SK-N-MC (cell line): ENCODE results near the gene ZNF536.

ENCODE experiments used
- DNase-seq: peaks from one replicate; pipeline ENCODE4 v3.0.0-alpha.2; 2011; ENCODE audit warnings: low read depth, low spot score
- H3K27ac ChIP-seq: fragments of 200-600 bp; sonication (generic); 2 replicates; pipeline ENCODE4 v1.5.1; 2016; ENCODE audit warnings: mixed run types
- H3K36me3 ChIP-seq: fragments of 200-600 bp; sonication (generic); 2 replicates; pipeline ENCODE4 v1.6.1; 2017; ENCODE audit warnings: antibody characterized with exemption, low read length, mixed read lengths; ENCODE audit not compliant: insufficient read depth
- H3K4me3 ChIP-seq: fragments of 200-600 bp; sonication (generic); 2 replicates; pipeline ENCODE4 v1.5.1; 2016
- H3K9ac ChIP-seq: fragments of 200-600 bp; sonication (generic); 2 replicates; pipeline ENCODE4 v1.8.0; 2017; ENCODE audit warnings: mixed run types, mixed read lengths; ENCODE audit not compliant: insufficient read length
- H3K9me3 ChIP-seq: fragments of 200-600 bp; sonication (generic); 2 replicates; pipeline ENCODE4 v1.6.1; 2017; ENCODE audit warnings: low read depth, mild to moderate bottlenecking, antibody characterized with exemption, low read length, moderate library complexity, mixed read lengths
- EZH2 ChIP-seq: fragments of 200-600 bp; sonication (generic); IDR thresholded peaks from one replicate; pipeline ENCODE4 v1.6.1; 2017; ENCODE audit warnings: antibody characterized with exemption
- FOXP2 ChIP-seq: optimal IDR thresholded peaks from 2 replicates; pipeline ENCODE3; 2011; ENCODE audit warnings: mild to moderate bottlenecking, moderate library complexity; ENCODE audit not compliant: insufficient read depth; ENCODE audit errors: extremely low read length, control extremely low read depth
- POLR2AphosphoS5 ChIP-seq: IDR thresholded peaks from 2 replicates; pipeline ENCODE4 v1.6.1; 2012; ENCODE audit warnings: mild to moderate bottlenecking, low read depth, low read length, borderline replicate concordance

Gene ZNF536

DNA sequence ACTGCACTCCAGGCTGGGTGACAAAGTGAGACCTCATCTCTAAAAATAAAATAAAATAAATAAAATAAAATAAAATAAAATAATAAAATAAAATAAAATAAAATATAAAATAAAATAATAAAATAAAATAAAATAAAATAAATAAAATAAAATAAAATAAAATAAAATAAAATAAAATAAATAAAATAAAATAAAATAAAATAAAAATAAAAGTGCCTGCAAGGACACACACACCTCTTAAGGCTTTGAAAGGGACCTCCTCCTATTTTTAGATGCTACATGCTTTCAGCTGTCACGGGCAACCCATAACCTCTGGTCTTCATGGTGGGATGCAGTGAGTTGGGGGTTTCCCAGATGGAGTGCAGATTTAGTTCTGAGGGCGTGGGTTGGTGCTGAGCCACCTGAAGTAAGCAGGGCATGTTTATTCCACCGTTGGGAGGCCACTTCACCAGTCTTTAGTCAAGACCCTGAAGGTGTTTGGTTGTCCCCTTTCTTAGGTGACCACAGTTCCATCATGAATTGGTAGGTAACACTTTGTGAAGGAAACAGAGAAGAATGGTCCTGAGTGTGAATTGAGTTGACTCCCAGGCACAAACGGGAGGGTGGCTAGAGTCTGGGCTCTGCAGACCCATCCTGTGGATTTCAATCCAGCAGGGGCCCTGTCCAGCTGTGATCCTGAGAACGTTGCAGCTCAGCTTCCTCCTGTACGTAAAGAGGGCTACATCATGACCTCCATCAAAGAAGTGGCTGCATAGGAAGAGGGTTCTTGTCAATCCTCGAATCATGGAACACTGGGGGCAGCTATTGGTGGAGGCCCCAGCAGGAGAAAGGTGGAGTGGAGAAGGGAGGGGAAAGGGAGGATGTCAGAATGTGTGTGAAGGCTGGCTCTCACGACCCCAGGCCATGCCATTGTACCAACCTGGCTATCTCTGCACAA lies 234.2 kb downstream of the ZNF536 start:
- H3K27ac ChIP-seq, result no peak overlapping the region
- no peaks in the 10 kb centered on the region for H3K9me3 ChIP-seq
- no peak overlapping the region for H3K9ac ChIP-seq
- H3K4me3 ChIP-seq, result no peak overlapping the region
- H3K36me3 ChIP-seq, result no peaks in the 10 kb centered on the region
- TF ChIP-seq EZH2, result no peak
- TF ChIP-seq POLR2AphosphoS5, result no peak
- no peak for TF ChIP-seq FOXP2
- no peak for DNase-seq
